CD8-positive, alpha-beta memory T cell (primary cell): ENCODE results near the gene CACNA1S. TPM values are rescaled to one million over a fixed set of nuclear protein-coding genes. Genes with fewer than 3 reads are reported as not detected.

Source experiments
- CTCF ChIA-PET: fragments of 350-600 bp; sonication (Branson Sonifier 250); formaldehyde crosslinking; loops from one replicate; lab custom pipeline; 2021; ENCODE audit warnings: antibody characterized with exemption; lab: Charles Lee
- POLR2A ChIA-PET: fragments of 350-600 bp; sonication (Branson Sonifier 250); formaldehyde crosslinking; loops from one replicate; lab custom pipeline; 2021; ENCODE audit warnings: antibody characterized with exemption; lab: Charles Lee
- DNase-seq, 5 donors: peaks; one replicate each; pipeline versions ENCODE4 v3.0.0 to v3.0.0-alpha.2; 2020 to 2022; ENCODE audit warnings: mixed read lengths in 1 of 5
- H3K27ac ChIP-seq: one replicate; pipeline ENCODE4 v1.7.0; 2013; ENCODE audit warnings: low read depth, mild to moderate bottlenecking, low read length, moderate library complexity
- H3K27me3 ChIP-seq: 2 replicates; pipeline ENCODE4 v1.7.0; 2013; ENCODE audit warnings: low read length, mild to moderate bottlenecking; ENCODE audit not compliant: insufficient read depth, poor library complexity, severe bottlenecking
- H3K36me3 ChIP-seq: 2 replicates; pipeline ENCODE4 v1.7.0; 2013; ENCODE audit warnings: mild to moderate bottlenecking, low read length, moderate library complexity; ENCODE audit not compliant: insufficient read depth
- H3K4me1 ChIP-seq: 2 replicates; pipeline ENCODE4 v1.7.0; 2013; ENCODE audit warnings: mild to moderate bottlenecking, low read length, moderate library complexity; ENCODE audit not compliant: insufficient read depth
- H3K4me3 ChIP-seq: 2 replicates; pipeline ENCODE4 v1.7.0; 2013; ENCODE audit warnings: mild to moderate bottlenecking, low read length
- H3K9me3 ChIP-seq: 2 replicates; pipeline ENCODE4 v1.7.0; 2013; ENCODE audit warnings: mild to moderate bottlenecking, low read length
- H3K27ac Mint-ChIP-seq, 8 donors: one replicate each; pipeline ENCODE4 v1.8.0; 2020 to 2021; ENCODE audit warnings: mixed read lengths in 8 of 8, mild to moderate bottlenecking in 6 of 8, inconsistent platforms in 3 of 8, moderate library complexity in 3 of 8
- H3K27me3 Mint-ChIP-seq, 2 donors: one replicate each; pipeline ENCODE4 v1.8.0; 2020 to 2021; ENCODE audit warnings: mixed read lengths in 2 of 2, mild to moderate bottlenecking in 1 of 2, moderate library complexity in 1 of 2
- H3K36me3 Mint-ChIP-seq, 3 donors: one replicate each; pipeline ENCODE4 v1.8.0; 2020 to 2021; ENCODE audit warnings: mixed read lengths in 3 of 3, inconsistent platforms in 1 of 3, mild to moderate bottlenecking in 1 of 3
- H3K4me1 Mint-ChIP-seq, 3 donors: one replicate each; pipeline ENCODE4 v1.8.0; 2020 to 2021; ENCODE audit warnings: mixed read lengths in 3 of 3, inconsistent platforms in 1 of 3, mild to moderate bottlenecking in 1 of 3
- H3K4me3 Mint-ChIP-seq, 7 donors: one replicate each; pipeline ENCODE4 v1.8.0; 2020 to 2021; ENCODE audit warnings: mixed read lengths in 7 of 7, mild to moderate bottlenecking in 6 of 7, moderate library complexity in 4 of 7, inconsistent platforms in 2 of 7
- H3K9me3 Mint-ChIP-seq, 5 donors: one replicate each; pipeline ENCODE4 v1.8.0; 2020 to 2022; ENCODE audit warnings: mixed read lengths in 5 of 5, mild to moderate bottlenecking in 3 of 5, moderate library complexity in 2 of 5, inconsistent platforms in 1 of 5
- polyA plus RNA-seq: library from polyadenylated mRNA; unstranded; fragments of 300-500 nt; fragmentation: Illumina TruSeq; gene quantifications from one replicate; pipeline ENCODE4 v1.2.3, GENCODE V29; 2021
- total RNA-seq, 2 experiments: library from RNA; stranded (reverse); gene quantifications; one replicate each; pipeline ENCODE4 v1.2.3, GENCODE V29; 2021

Gene CACNA1S
- total and polyA plus RNA-seq, 3 experiments from 2014 or later = not detected

- Histone ChIP-seq H3K4me3 (no peak overlapping the region), H3K36me3 (no peaks in the 10 kb centered on the region), H3K27ac (no peak overlapping the region), H3K9me3 (no peaks in the 10 kb centered on the region), H3K4me1 (peaks cover 99% of the 10 kb centered on the region), H3K27me3 (no peaks in the 10 kb centered on the region)
- H3K36me3 Mint-ChIP-seq = peaks cover 0 to 27% (median 2%) of the 10 kb centered on the region in 3 donors
- peak overlapping the region in 3 of 7 donors; percentile 55 to 61 (median 57) for H3K4me3 Mint-ChIP-seq
- H3K9me3 Mint-ChIP-seq = no peaks in the 10 kb centered on the region
- CTCF ChIA-PET = interaction anchor here (1.7 to 7.0 kb wide), 5 partner anchors 21 to 45 kb away, joined by 4 to 63 read pairs (median 15); no protein-coding TSS in a partner anchor
- peak overlapping the region in 7 of 8 donors; percentile 77 to 100 (median 90) for H3K27ac Mint-ChIP-seq
- H3K27me3 Mint-ChIP-seq = no peaks in the 10 kb centered on the region
- POLR2A ChIA-PET = no interaction called here
- H3K4me1 Mint-ChIP-seq = peaks cover 87 to 100% (median 95%) of the 10 kb centered on the region in 3 donors
- no peak for DNase-seq
Measured at GRCh38 chr1:201016943-201017827, 95.0 kb downstream of the CACNA1S start.

GRCh38 chr1:201016211-201016651 is 96.0 kb downstream of the CACNA1S start:
- DNase-seq = no peak
- Histone ChIP-seq H3K4me3 (no peak overlapping the region), H3K27ac (peak overlapping the region; percentile 20), H3K9me3 (no peaks in the 10 kb centered on the region), H3K4me1 (peaks cover 99% of the 10 kb centered on the region), H3K36me3 (no peaks in the 10 kb centered on the region), H3K27me3 (no peaks in the 10 kb centered on the region)
- H3K27ac Mint-ChIP-seq = peak overlapping the region in 6 of 8 donors; percentile 71 to 90 (median 85)
- H3K36me3 Mint-ChIP-seq = peaks cover 0 to 30% (median 2%) of the 10 kb centered on the region in 3 donors
- H3K9me3 Mint-ChIP-seq = no peaks in the 10 kb centered on the region
- POLR2A ChIA-PET = no interaction called here
- H3K4me1 Mint-ChIP-seq = peaks cover 87 to 100% (median 95%) of the 10 kb centered on the region in 3 donors
- CTCF ChIA-PET = interaction anchor here (1.7 to 3.0 kb wide), 5 partner anchors 20 to 44 kb away, joined by 4 to 16 read pairs (median 9); no protein-coding TSS in a partner anchor
- H3K27me3 Mint-ChIP-seq = no peaks in the 10 kb centered on the region
- peak overlapping the region in 4 of 7 donors; percentile 10 to 83 (median 47) for H3K4me3 Mint-ChIP-seq

GRCh38 chr1:201015551-201016091 is 96.6 kb downstream of the CACNA1S start:
- Histone ChIP-seq H3K4me1 (peaks cover 99% of the 10 kb centered on the region), H3K36me3 (no peaks in the 10 kb centered on the region), H3K27ac (peak overlapping the region; percentile 20), H3K27me3 (no peaks in the 10 kb centered on the region), H3K4me3 (no peak overlapping the region), H3K9me3 (no peaks in the 10 kb centered on the region)
- peaks cover 85 to 99% (median 91%) of the 10 kb centered on the region in 3 donors for H3K4me1 Mint-ChIP-seq
- no peaks in the 10 kb centered on the region for H3K9me3 Mint-ChIP-seq
- ChIA-PET CTCF (interaction anchor here (1.7 to 3.0 kb wide), 5 partner anchors 20 to 44 kb away, joined by 4 to 16 read pairs (median 9); no protein-coding TSS in a partner anchor), POLR2A (no interaction called here)
- peak overlapping the region in 5 of 7 donors; percentile 10 to 83 (median 51) for H3K4me3 Mint-ChIP-seq
- H3K27me3 Mint-ChIP-seq = no peaks in the 10 kb centered on the region
- peaks cover 0 to 30% (median 2%) of the 10 kb centered on the region in 3 donors for H3K36me3 Mint-ChIP-seq
- H3K27ac Mint-ChIP-seq = peak overlapping the region; percentile 68 to 90 (median 78)
- no peak for DNase-seq

- no peaks in the 10 kb centered on the region for H3K36me3 ChIP-seq
- DNase-seq = no peak
- Mint-ChIP-seq H3K27me3 (no peaks in the 10 kb centered on the region), H3K27ac (peak overlapping the region in 7 of 8 donors; percentile 5 to 90 (median 51)), H3K9me3 (no peaks in the 10 kb centered on the region), H3K36me3 (peaks cover 0 to 35% (median 2%) of the 10 kb centered on the region in 3 donors), H3K4me1 (peaks cover 81 to 99% (median 88%) of the 10 kb centered on the region in 3 donors), H3K4me3 (no peak overlapping the region)
- no peaks in the 10 kb centered on the region for H3K9me3 ChIP-seq
- H3K4me1 ChIP-seq = peaks cover 99% of the 10 kb centered on the region
- H3K4me3 ChIP-seq = no peak overlapping the region
- no peaks in the 10 kb centered on the region for H3K27me3 ChIP-seq
- H3K27ac ChIP-seq = no peak overlapping the region
- ChIA-PET CTCF (interaction anchor here (1.1 to 3.0 kb wide), 5 partner anchors 12 to 43 kb away, joined by 3 to 16 read pairs (median 9); no protein-coding TSS in a partner anchor), POLR2A (no interaction called here)
Measured at GRCh38 chr1:201014816-201015200, 97.4 kb downstream of the CACNA1S start.

- Mint-ChIP-seq H3K27me3 (no peaks in the 10 kb centered on the region), H3K27ac (peak overlapping the region; percentile 5 to 90 (median 50)), H3K9me3 (no peaks in the 10 kb centered on the region), H3K4me3 (no peak overlapping the region), H3K4me1 (peaks cover 81 to 99% (median 88%) of the 10 kb centered on the region in 3 donors), H3K36me3 (peaks cover 0 to 39% (median 4%) of the 10 kb centered on the region in 3 donors)
- POLR2A ChIA-PET = no interaction called here
- Histone ChIP-seq H3K4me3 (no peak overlapping the region), H3K4me1 (peaks cover 98% of the 10 kb centered on the region), H3K36me3 (no peaks in the 10 kb centered on the region), H3K9me3 (no peaks in the 10 kb centered on the region), H3K27me3 (no peaks in the 10 kb centered on the region), H3K27ac (no peak overlapping the region)
- CTCF ChIA-PET = interaction anchor here (1.1 to 3.0 kb wide), 5 partner anchors 12 to 42 kb away, joined by 3 to 16 read pairs (median 9); no protein-coding TSS in a partner anchor
- DNase-seq = no peak
Measured at GRCh38 chr1:201013991-201014815, 98.0 kb downstream of the CACNA1S start.

GRCh38 chr1:201013031-201013485 is 99.2 kb downstream of the CACNA1S start:
- H3K4me1 Mint-ChIP-seq = peaks cover 80 to 99% (median 83%) of the 10 kb centered on the region in 3 donors
- ChIA-PET CTCF (interaction anchor here (1.5 kb wide), 1 partner anchor 41 kb away, joined by 5 read pairs; no protein-coding TSS in a partner anchor), POLR2A (no interaction called here)
- Histone ChIP-seq H3K9me3 (no peaks in the 10 kb centered on the region), H3K27ac (no peak overlapping the region), H3K4me3 (no peak overlapping the region), H3K36me3 (no peaks in the 10 kb centered on the region), H3K4me1 (peaks cover 98% of the 10 kb centered on the region), H3K27me3 (no peaks in the 10 kb centered on the region)
- H3K9me3 Mint-ChIP-seq = no peaks in the 10 kb centered on the region
- H3K4me3 Mint-ChIP-seq = peak overlapping the region in 5 of 7 donors; percentile 23 to 58 (median 50)
- no peak for DNase-seq
- no peaks in the 10 kb centered on the region for H3K27me3 Mint-ChIP-seq
- peaks cover 0 to 46% (median 3%) of the 10 kb centered on the region in 3 donors for H3K36me3 Mint-ChIP-seq
- peak overlapping the region; percentile 41 to 85 (median 66) for H3K27ac Mint-ChIP-seq

GRCh38 chr1:201011616-201012015 is 100.6 kb downstream of the CACNA1S start:
- CTCF ChIA-PET = interaction anchor here (1.2 to 2.0 kb wide), 3 partner anchors 10 to 40 kb away, joined by 3 to 5 read pairs (median 5); no protein-coding TSS in a partner anchor

More at GRCh38 chr1:201011616-201012015, 100.6 kb downstream of the CACNA1S start:
- H3K9me3 Mint-ChIP-seq = no peaks in the 10 kb centered on the region
- peak overlapping the region in 7 of 8 donors; percentile 12 to 95 (median 49) for H3K27ac Mint-ChIP-seq
- no peak overlapping the region for H3K27ac ChIP-seq
- peaks cover 2% of the 10 kb centered on the region for H3K36me3 ChIP-seq
- H3K27me3 ChIP-seq = no peaks in the 10 kb centered on the region
- H3K4me3 Mint-ChIP-seq = peak overlapping the region in 2 of 7 donors; percentile 32 to 51
- H3K4me3 ChIP-seq = no peak overlapping the region
- no peaks in the 10 kb centered on the region for H3K27me3 Mint-ChIP-seq
- peaks cover 66 to 85% (median 70%) of the 10 kb centered on the region in 3 donors for H3K4me1 Mint-ChIP-seq
- peaks cover 0 to 42% (median 3%) of the 10 kb centered on the region in 3 donors for H3K36me3 Mint-ChIP-seq
- H3K9me3 ChIP-seq = no peaks in the 10 kb centered on the region
- POLR2A ChIA-PET = interaction anchor here (1.7 kb wide), 1 partner anchor 11 kb away, joined by 3 read pairs; no protein-coding TSS in a partner anchor
- DNase-seq = no peak
- H3K4me1 ChIP-seq = peaks cover 89% of the 10 kb centered on the region
